HG03064 (cell line): ENCODE results near the gene GULP1.
A peak's percentile ranks its signal among the peaks of the same experiment; 100 is the strongest.
"Not testable (repeated sequence)": the region's sequence is repeated elsewhere in the genome, so short reads cannot be mapped to it uniquely, and the experiment has no call there.

Experiments
- ATAC-seq: cut with Tn5 transposase; IDR thresholded peaks from one replicate; pipeline ENCODE4 v1.9.1; 2021; ENCODE audit warnings: low read depth; ENCODE audit not compliant: unreplicated experiment

Gene GULP1

GRCh38 chr2:188459061-188459460 is 167.4 kb downstream of the GULP1 start:
- ATAC-seq = no peak

GRCh38 chr2:188466078-188466477 is 174.4 kb downstream of the GULP1 start:
- not testable (repeated sequence) for ATAC-seq

- no peak for ATAC-seq
Measured at GRCh38 chr2:188466761-188467160, 175.1 kb downstream of the GULP1 start.

- ATAC-seq = no peak
Measured at GRCh38 chr2:188471166-188471565, 179.5 kb downstream of the GULP1 start.

GRCh38 chr2:188473306-188473705 is 181.6 kb downstream of the GULP1 start:
- no peak for ATAC-seq

- no peak for ATAC-seq
Measured at GRCh38 chr2:188474316-188474715, 182.6 kb downstream of the GULP1 start.

- ATAC-seq = no peak
Measured at GRCh38 chr2:188475945-188476344, 184.3 kb downstream of the GULP1 start.

- no peak for ATAC-seq
Measured at GRCh38 chr2:188477564-188478103, 186.0 kb downstream of the GULP1 start.

- peak; percentile 99 for ATAC-seq
Measured at GRCh38 chr2:188478724-188479123, 187.1 kb downstream of the GULP1 start.

GRCh38 chr2:188481474-188481873 is 189.8 kb downstream of the GULP1 start:
- no peak for ATAC-seq

GRCh38 chr2:188485496-188485895 is 193.8 kb downstream of the GULP1 start:
- ATAC-seq = no peak

GRCh38 chr2:188492751-188493150 is 201.1 kb downstream of the GULP1 start:
- no peak for ATAC-seq

- no peak for ATAC-seq
Measured at GRCh38 chr2:188494906-188495305, 203.2 kb downstream of the GULP1 start.

- ATAC-seq = no peak
Measured at GRCh38 chr2:188495969-188496431, 204.3 kb downstream of the GULP1 start.

GRCh38 chr2:188497726-188498125 is 206.1 kb downstream of the GULP1 start:
- ATAC-seq = no peak

- ATAC-seq = no peak
Measured at GRCh38 chr2:188503975-188504374, 212.3 kb downstream of the GULP1 start.

- no peak for ATAC-seq
Measured at GRCh38 chr2:188506843-188507242, 215.2 kb downstream of the GULP1 start.

- no peak for ATAC-seq
Measured at GRCh38 chr2:188511346-188511745, 219.7 kb downstream of the GULP1 start.

GRCh38 chr2:188512456-188512855 is 220.8 kb downstream of the GULP1 start:
- no peak for ATAC-seq

- no peak for ATAC-seq
Measured at GRCh38 chr2:188515918-188516317, 224.2 kb downstream of the GULP1 start.

GRCh38 chr2:188517549-188518215 is 226.0 kb downstream of the GULP1 start:
- no peak for ATAC-seq

GRCh38 chr2:188518381-188518780 is 226.7 kb downstream of the GULP1 start:
- no peak for ATAC-seq
